ENCODE measurements around the gene CCNT1.
"Not testable (repeated sequence)": the region's sequence is repeated elsewhere in the genome, so short reads cannot be mapped to it uniquely, and the experiment has no call there.

Gene CCNT1

DNA sequence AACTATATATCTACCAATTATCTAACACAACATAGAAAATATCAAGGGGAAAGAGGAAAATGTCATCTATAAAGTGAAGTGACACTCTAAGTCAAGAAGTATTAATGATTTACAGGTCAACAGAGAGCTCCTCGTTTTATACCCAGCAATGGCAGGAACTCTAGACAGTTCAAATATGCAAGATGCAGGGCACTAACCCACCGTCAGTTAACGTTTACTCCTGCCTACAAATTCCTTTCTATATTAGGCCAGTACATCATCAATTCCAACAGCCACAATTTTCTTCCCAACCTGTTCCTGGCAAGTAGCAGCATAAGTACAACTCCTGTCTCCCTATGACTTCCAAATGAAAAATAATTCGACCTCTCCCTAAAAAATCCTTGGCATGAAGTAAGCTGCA is 25.5 kb downstream of the CCNT1 start:
- no peak overlapping the region for H3K9ac ChIP-seq (ENCODE audit: low read length)
- H3K36me3 ChIP-seq (ENCODE audit: control insufficient read depth, low read depth, low read length), result peaks cover 62% of the 10 kb centered on the region
- no peaks in the 10 kb centered on the region for H3K4me1 ChIP-seq (ENCODE audit: control insufficient read depth, low read depth, low read length)
- H3K4me3 ChIP-seq (ENCODE audit: low read length), result no peak overlapping the region
- H3K27ac ChIP-seq (ENCODE audit: low read length), result no peak overlapping the region
- no peaks in the 10 kb centered on the region for H3K27me3 ChIP-seq (ENCODE audit: control insufficient read depth, insufficient read depth, low read length)
- H3K9me3 ChIP-seq (ENCODE audit: control insufficient read depth, low read depth, low read length), result no peaks in the 10 kb centered on the region

DNA sequence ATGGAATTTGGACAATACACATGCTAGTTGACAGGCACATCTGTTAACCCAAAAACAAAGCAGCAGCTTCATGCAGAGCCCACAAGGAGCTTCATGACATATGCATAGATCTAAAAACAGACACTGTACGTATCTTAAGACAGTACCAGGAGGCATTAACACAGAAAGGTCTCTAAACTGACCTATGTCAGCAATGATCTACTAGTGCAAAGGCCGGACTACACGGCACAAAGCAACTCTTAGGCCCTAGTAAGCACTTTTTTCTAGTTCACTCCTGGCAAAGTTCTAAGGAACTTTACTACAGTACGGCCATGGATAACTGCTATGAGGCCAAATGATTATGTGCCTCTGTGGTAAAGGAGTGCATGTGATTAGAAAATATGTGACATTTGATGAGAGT is 26.1 kb downstream of the CCNT1 start:
- Histone ChIP-seq H3K27me3 (ENCODE audit: control insufficient read depth, insufficient read depth, low read length) (no peaks in the 10 kb centered on the region), H3K9ac (ENCODE audit: low read length) (no peak overlapping the region), H3K9me3 (ENCODE audit: control insufficient read depth, low read depth, low read length) (no peaks in the 10 kb centered on the region), H3K27ac (ENCODE audit: low read length) (no peak overlapping the region), H3K36me3 (ENCODE audit: control insufficient read depth, low read depth, low read length) (peaks cover 56% of the 10 kb centered on the region), H3K4me3 (ENCODE audit: low read length) (no peak overlapping the region), H3K4me1 (ENCODE audit: control insufficient read depth, low read depth, low read length) (no peaks in the 10 kb centered on the region)

DNA sequence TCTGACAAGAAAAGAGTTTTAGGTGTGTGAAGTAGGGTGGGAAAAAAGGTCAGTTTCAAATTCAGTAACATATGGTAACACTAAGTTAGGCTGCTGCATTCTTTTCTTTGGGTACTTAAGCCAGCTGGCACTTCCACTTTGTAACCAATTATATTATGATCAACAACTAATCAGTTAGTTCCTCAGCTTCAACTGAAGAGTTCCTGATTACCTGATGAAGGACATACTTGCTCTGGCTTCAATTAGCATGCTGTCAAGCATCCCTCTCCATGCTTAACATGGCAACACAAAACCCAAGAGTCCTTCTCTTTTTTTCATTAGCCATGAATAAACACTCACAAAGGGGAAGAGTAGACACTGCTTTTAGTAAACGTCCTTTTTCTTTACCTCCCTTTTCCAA is 27.7 kb downstream of the CCNT1 start:
- Histone ChIP-seq H3K9ac (ENCODE audit: low read length) (no peak overlapping the region), H3K36me3 (ENCODE audit: control insufficient read depth, low read depth, low read length) (peaks cover 41% of the 10 kb centered on the region), H3K4me1 (ENCODE audit: control insufficient read depth, low read depth, low read length) (no peaks in the 10 kb centered on the region), H3K27ac (ENCODE audit: low read length) (no peak overlapping the region), H3K4me3 (ENCODE audit: low read length) (no peak overlapping the region), H3K27me3 (ENCODE audit: control insufficient read depth, insufficient read depth, low read length) (no peaks in the 10 kb centered on the region), H3K9me3 (ENCODE audit: control insufficient read depth, low read depth, low read length) (no peaks in the 10 kb centered on the region)

DNA sequence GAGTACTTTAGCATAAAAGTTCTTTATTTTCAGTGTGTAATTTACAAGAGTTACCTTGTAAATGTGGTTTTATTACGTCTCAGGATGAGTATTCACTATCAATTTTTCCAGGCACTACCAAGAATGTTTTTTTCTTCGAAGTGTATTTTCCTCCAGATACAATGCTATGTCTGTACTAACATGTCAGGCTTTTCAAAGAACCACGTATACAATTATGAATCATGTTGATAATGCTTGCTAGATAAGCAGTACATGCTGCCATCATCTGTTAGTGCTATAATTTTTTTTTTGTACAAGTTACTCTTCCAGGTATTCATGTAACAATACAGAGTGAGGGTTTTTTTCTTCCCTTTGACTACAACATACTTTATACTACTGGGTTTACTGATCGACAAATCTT is 28.9 kb downstream of the CCNT1 start:
- Histone ChIP-seq H3K36me3 (ENCODE audit: control insufficient read depth, low read depth, low read length) (peaks cover 28% of the 10 kb centered on the region), H3K27me3 (ENCODE audit: control insufficient read depth, insufficient read depth, low read length) (no peaks in the 10 kb centered on the region), H3K4me1 (ENCODE audit: control insufficient read depth, low read depth, low read length) (no peaks in the 10 kb centered on the region), H3K4me3 (ENCODE audit: low read length) (no peak overlapping the region), H3K9ac (ENCODE audit: low read length) (no peak overlapping the region), H3K27ac (ENCODE audit: low read length) (no peak overlapping the region), H3K9me3 (ENCODE audit: control insufficient read depth, low read depth, low read length) (no peaks in the 10 kb centered on the region)

DNA sequence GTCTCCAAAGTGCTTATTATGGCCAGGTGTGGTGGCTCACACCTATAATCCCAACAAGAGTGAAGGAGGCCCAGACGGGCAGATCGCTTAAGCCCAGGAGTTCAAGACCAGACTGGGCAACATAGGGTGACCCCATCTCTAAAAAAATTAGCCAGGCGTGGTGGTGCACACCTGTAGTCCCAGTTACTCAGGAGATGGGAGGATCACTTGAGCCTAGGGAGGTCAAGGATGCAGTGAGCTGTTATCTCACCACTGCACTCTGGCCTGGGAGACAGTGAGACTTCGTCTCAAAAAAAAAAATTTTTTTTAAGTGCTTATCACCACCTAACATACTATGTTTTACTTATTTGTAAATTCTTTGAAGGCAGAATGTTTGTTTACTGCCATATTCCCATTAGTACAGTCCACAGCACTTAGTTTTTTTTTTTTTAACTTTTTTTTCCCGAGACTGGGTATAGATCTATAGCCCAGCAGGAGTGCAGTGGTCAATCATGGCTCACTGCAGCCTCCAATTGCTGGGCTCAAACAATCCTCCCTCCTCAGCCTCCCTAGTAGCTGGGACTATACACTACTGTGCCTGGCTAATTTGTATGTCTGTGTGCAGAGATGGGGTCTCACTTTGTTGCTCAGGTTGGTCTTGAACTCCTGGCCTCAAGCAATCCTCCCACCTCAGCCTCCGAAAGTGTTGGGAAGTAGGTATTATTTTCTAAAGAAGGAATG is 29.7 kb downstream of the CCNT1 start:
- peaks cover 23% of the 10 kb centered on the region for H3K36me3 ChIP-seq (ENCODE audit: control insufficient read depth, low read depth, low read length)
- no peaks in the 10 kb centered on the region for H3K9me3 ChIP-seq (ENCODE audit: control insufficient read depth, low read depth, low read length)
- no peak overlapping the region for H3K27ac ChIP-seq (ENCODE audit: low read length)
- no peak overlapping the region for H3K4me3 ChIP-seq (ENCODE audit: low read length)
- no peaks in the 10 kb centered on the region for H3K27me3 ChIP-seq (ENCODE audit: control insufficient read depth, insufficient read depth, low read length)
- H3K9ac ChIP-seq (ENCODE audit: low read length), result no peak overlapping the region
- H3K4me1 ChIP-seq (ENCODE audit: control insufficient read depth, low read depth, low read length), result no peaks in the 10 kb centered on the region

DNA sequence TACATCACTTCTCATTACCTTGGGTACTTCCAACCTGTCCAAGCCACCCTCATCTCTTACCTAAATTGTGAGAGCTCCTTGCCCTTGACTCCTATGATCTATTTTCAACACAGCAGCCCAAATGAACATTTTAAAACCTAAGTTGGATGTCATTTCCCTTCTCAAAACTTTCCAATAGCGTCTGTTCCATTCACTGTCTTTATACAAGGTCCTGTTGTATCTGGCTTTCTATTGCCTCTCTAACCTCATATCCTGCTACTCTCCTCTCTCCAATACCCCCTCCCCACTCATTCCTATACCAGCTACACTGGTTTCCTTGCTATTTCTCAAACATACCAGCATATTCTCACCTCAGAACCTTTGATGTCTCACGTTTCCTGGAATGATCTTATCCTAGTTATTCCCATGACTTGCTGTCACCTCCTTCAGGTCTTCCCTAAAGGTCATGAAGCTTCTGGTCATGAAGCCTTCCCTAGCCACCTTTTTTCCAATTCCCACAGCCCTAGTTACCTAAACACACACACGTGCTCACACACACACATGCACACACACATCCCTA is 30.4 kb downstream of the CCNT1 start:
- Histone ChIP-seq H3K36me3 (ENCODE audit: control insufficient read depth, low read depth, low read length) (peaks cover 24% of the 10 kb centered on the region), H3K27ac (ENCODE audit: low read length) (no peak overlapping the region), H3K4me3 (ENCODE audit: low read length) (no peak overlapping the region), H3K9ac (ENCODE audit: low read length) (no peak overlapping the region), H3K27me3 (ENCODE audit: control insufficient read depth, insufficient read depth, low read length) (no peaks in the 10 kb centered on the region), H3K9me3 (ENCODE audit: control insufficient read depth, low read depth, low read length) (no peaks in the 10 kb centered on the region), H3K4me1 (ENCODE audit: control insufficient read depth, low read depth, low read length) (no peaks in the 10 kb centered on the region)

DNA sequence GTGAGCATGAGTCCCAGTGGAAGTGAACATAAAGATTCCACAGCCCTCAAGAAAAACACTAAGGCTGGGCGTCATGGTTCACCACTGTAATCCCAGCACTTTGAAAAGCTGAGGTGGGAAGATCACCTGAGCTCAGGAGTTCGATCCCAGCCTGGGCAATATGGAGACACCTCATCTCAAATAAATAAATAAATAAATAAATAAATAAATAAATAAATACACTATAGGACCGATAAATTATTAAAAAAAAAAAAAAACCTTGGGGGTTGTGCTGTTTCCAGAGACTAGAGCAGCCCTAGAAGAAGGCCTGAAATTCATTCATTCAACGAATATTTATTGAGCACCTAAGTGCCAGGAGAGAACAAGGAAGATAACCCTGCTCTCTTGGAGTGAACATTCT is 33.0 kb downstream of the CCNT1 start:
- no peaks in the 10 kb centered on the region for H3K4me1 ChIP-seq (ENCODE audit: control insufficient read depth, low read depth, low read length)
- no peak overlapping the region for H3K27ac ChIP-seq (ENCODE audit: low read length)
- no peaks in the 10 kb centered on the region for H3K9me3 ChIP-seq (ENCODE audit: control insufficient read depth, low read depth, low read length)
- peaks cover 24% of the 10 kb centered on the region for H3K36me3 ChIP-seq (ENCODE audit: control insufficient read depth, low read depth, low read length)
- no peaks in the 10 kb centered on the region for H3K27me3 ChIP-seq (ENCODE audit: control insufficient read depth, insufficient read depth, low read length)
- no peak overlapping the region for H3K4me3 ChIP-seq (ENCODE audit: low read length)
- H3K9ac ChIP-seq (ENCODE audit: low read length), result no peak overlapping the region

DNA sequence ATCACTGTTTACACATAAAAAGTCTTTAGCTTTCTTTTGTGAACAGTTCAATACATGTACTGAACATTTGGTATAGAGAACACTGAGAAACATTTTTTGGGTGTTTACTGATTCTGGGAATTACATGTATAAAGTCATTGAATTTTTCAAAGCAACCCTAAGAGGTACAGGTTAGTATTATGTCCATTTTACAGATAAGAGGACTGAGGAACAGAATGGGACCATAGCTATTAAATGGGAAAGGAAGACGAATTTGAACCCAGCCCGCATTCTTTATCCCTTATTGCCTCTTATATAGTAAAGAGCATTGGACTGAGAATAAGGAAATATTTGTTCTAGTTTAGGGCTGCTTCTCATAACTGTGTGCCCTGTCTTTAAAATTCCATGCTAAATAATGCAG is 33.6 kb downstream of the CCNT1 start:
- H3K27ac ChIP-seq (ENCODE audit: low read length), result no peak overlapping the region
- no peaks in the 10 kb centered on the region for H3K27me3 ChIP-seq (ENCODE audit: control insufficient read depth, insufficient read depth, low read length)
- peak overlapping the region; percentile 100 for H3K4me3 ChIP-seq (ENCODE audit: low read length)
- H3K4me1 ChIP-seq (ENCODE audit: control insufficient read depth, low read depth, low read length), result no peaks in the 10 kb centered on the region
- H3K9me3 ChIP-seq (ENCODE audit: control insufficient read depth, low read depth, low read length), result no peaks in the 10 kb centered on the region
- no peak overlapping the region for H3K9ac ChIP-seq (ENCODE audit: low read length)
- H3K36me3 ChIP-seq (ENCODE audit: control insufficient read depth, low read depth, low read length), result peaks cover 30% of the 10 kb centered on the region

DNA sequence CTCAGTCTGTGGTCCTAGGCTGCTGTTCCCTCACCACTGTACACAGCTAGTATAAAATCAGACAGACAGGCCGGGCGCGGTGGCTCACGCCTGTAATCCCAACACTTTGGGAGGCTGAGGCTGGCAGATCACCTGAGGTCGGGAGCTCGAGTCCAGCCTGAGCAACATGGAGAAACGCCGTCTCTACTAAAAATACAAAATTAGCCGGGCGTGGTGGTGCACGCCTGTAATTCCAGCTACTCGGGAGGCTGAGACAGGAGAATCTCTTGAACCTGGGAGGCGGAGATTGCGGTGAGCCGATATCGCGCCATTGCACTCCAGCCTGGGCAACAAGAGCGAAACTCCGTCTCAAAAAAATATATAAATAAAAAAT is 34.0 kb downstream of the CCNT1 start:
- not testable (repeated sequence) for H3K4me1 ChIP-seq (ENCODE audit: control insufficient read depth, low read depth, low read length); H3K27ac ChIP-seq (ENCODE audit: low read length); H3K27me3 ChIP-seq (ENCODE audit: control insufficient read depth, insufficient read depth, low read length); H3K9me3 ChIP-seq (ENCODE audit: control insufficient read depth, low read depth, low read length)
- peak overlapping the region; percentile 100 for H3K9ac ChIP-seq (ENCODE audit: low read length)
- peak overlapping the region; percentile 100 for H3K4me3 ChIP-seq (ENCODE audit: low read length)
- H3K36me3 ChIP-seq (ENCODE audit: control insufficient read depth, low read depth, low read length), result peaks cover 33% of the 10 kb centered on the region

DNA sequence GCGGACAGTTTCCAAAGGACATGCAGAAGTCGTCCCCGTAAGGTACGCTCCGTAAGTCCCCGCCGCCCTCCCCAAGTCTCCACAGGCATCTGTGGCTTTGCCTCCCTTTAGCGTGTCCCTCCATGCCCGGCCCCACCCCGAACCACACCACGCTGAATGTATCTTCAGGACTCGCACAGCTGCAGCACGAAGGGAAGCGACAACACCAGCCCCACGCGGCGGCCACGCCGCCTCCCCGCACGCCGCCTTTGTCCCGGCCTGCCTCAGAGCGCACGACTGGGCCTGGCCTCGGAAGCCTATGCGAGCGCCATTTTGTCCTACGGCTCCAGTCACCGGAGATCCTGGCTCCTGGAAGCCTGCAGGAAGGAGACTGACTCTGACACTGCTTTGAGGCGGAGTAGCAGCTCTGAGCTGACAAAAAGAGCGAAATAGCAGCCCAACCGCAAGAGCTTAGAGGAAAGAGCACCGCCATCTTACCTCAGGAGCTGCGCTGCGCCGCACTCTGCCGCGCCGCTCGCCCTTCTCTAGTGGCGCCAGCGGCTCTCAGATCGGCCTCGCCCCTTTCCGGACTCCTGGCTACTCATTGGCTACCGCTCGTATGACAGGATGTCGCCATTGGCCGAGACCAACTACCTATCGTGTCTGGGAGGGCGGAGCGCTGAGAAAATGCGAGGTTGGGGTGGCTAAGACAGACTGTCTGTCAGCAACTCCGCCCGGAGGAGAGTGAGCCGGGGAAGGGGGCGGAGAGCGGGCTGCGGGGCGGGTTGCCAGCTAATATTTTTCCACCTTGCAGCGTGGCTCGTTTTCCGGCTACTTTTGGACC is 34.6 kb downstream of the CCNT1 start, which contains the start of gene KANSL2:
KANSL2 (minus strand) TSS at position 529 of the 823 bp plus-strand sequence. CDS start 606 bp downstream, outside the sequence.
- Histone ChIP-seq H3K4me3 (ENCODE audit: low read length) (peak within 1 kb of the TSS; percentile 100), H3K4me1 (ENCODE audit: control insufficient read depth, low read depth, low read length) (no peaks in the 10 kb centered on the region)

DNA sequence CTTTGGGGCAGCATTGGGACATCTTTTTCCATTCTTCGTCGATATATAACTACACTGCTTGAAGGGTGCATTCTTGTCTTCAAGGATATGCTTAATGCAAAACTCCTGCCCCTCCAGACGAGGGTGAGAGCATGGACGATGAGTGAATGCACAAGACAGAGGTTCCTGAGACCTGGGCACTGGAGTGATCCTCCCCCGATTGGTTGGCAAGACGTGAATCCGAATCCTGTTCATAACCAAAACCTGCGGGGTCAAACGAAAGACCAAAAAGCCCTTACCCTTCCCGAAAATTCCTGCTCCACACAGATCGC is 35.2 kb downstream of the CCNT1 start:
- H3K27me3 ChIP-seq (ENCODE audit: control insufficient read depth, insufficient read depth, low read length), result no peaks in the 10 kb centered on the region
- peaks cover 44% of the 10 kb centered on the region for H3K36me3 ChIP-seq (ENCODE audit: control insufficient read depth, low read depth, low read length)
- no peaks in the 10 kb centered on the region for H3K9me3 ChIP-seq (ENCODE audit: control insufficient read depth, low read depth, low read length)
- peak overlapping the region; percentile 96 for H3K27ac ChIP-seq (ENCODE audit: low read length)
- peak overlapping the region; percentile 100 for H3K4me3 ChIP-seq (ENCODE audit: low read length)
- H3K4me1 ChIP-seq (ENCODE audit: control insufficient read depth, low read depth, low read length), result no peaks in the 10 kb centered on the region
- H3K9ac ChIP-seq (ENCODE audit: low read length), result peak overlapping the region; percentile 100

More for the DNA sequence above, 34.6 kb downstream of the CCNT1 start, which contains the start of gene KANSL2:
- Histone ChIP-seq H3K9ac (ENCODE audit: low read length) (peak within 1 kb of the TSS; percentile 100), H3K27ac (ENCODE audit: low read length) (peak within 1 kb of the TSS; percentile 96), H3K9me3 (ENCODE audit: control insufficient read depth, low read depth, low read length) (no peaks in the 10 kb centered on the region), H3K27me3 (ENCODE audit: control insufficient read depth, insufficient read depth, low read length) (no peaks in the 10 kb centered on the region), H3K36me3 (ENCODE audit: control insufficient read depth, low read depth, low read length) (peaks cover 39% of the 10 kb centered on the region)

Measured in iPS-18a (cell line).